Peyer's patch (tissue), 4 donors: ENCODE data around the gene PROX1. TPM values are rescaled to one million over a fixed set of nuclear protein-coding genes. Genes with fewer than 3 reads are reported as not detected.

Source experiments
- DNase-seq, 3 donors: peaks; one replicate each; pipeline ENCODE4 v3.0.0-alpha.2; 2017 to 2019
- H3K27ac ChIP-seq, 4 donors: fragments of 200-600 bp; sonication (generic); one replicate each; pipeline ENCODE4 v1.5.1; 2016 to 2019
- H3K27me3 ChIP-seq, 2 donors: fragments of 200-600 bp; sonication (generic); one replicate each; pipeline ENCODE4 v1.5.1; 2019
- H3K36me3 ChIP-seq, 3 donors: fragments of 200-600 bp; sonication (generic); one replicate each; pipeline ENCODE4 v1.5.1; 2016 to 2019
- H3K4me1 ChIP-seq, 4 donors: fragments of 200-600 bp; sonication (generic); one replicate each; pipeline ENCODE4 v1.5.1; 2016 to 2019
- H3K4me3 ChIP-seq, 4 donors: fragments of 200-600 bp; sonication (generic); 1 replicate in 3 of 4; 2 replicates in 1 of 4; pipeline ENCODE4 v1.5.1; 2016 to 2019; ENCODE audit warnings: mild to moderate bottlenecking in 1 of 4
- H3K9me3 ChIP-seq, 4 donors: fragments of 200-600 bp; sonication (generic); one replicate each; pipeline ENCODE4 v1.5.1; 2016 to 2019; ENCODE audit warnings: mild to moderate bottlenecking in 1 of 4
- CTCF ChIP-seq, 6 experiments: fragments of 450-650 bp in 4 of 6; fragments of 200-600 bp in 2 of 6; sonication (generic) in 1 of 6; IDR thresholded peaks; one replicate each; pipeline ENCODE4 v1.5.1; 2017 to 2019; ENCODE audit warnings: antibody characterized with exemption in 6 of 6, mild to moderate bottlenecking in 3 of 6, moderate library complexity in 1 of 6
- POLR2A ChIP-seq, 2 donors: fragments of 450-650 bp; IDR thresholded peaks; one replicate each; pipeline ENCODE4 v1.5.1; 2017; ENCODE audit warnings: antibody characterized with exemption in 2 of 2, mild to moderate bottlenecking in 2 of 2, moderate library complexity in 2 of 2
- total RNA-seq, 4 donors: library from RNA; depleted of rRNA; stranded (reverse); fragments of >200 nt; gene quantifications; one replicate each; pipeline ENCODE4 v1.1.0, GENCODE V29; 2016

Gene PROX1
- total RNA-seq, 4 donors from 2014 or later: 7.4 to 26.4 (median 13.7) TPM

- Histone ChIP-seq H3K4me3 (no peak overlapping the region), H3K9me3 (no peaks in the 10 kb centered on the region), H3K4me1 (no peaks in the 10 kb centered on the region), H3K27ac (no peak overlapping the region), H3K27me3 (no peaks in the 10 kb centered on the region), H3K36me3 (no peaks in the 10 kb centered on the region)
- no peak for TF ChIP-seq CTCF (IDR thresholded peaks at IDR 0.05)
- no peak for TF ChIP-seq POLR2A (IDR thresholded peaks at IDR 0.05)
- DNase-seq: no peak
Observed at GRCh38 chr1:214008791-214009422, 21.1 kb downstream of the PROX1 start.

GRCh38 chr1:214009423-214010196, 21.8 kb downstream of the PROX1 start:
- no peak overlapping the region for H3K27ac ChIP-seq
- no peaks in the 10 kb centered on the region for H3K27me3 ChIP-seq
- no peak for DNase-seq
- no peaks in the 10 kb centered on the region for H3K9me3 ChIP-seq
- TF ChIP-seq POLR2A (IDR thresholded peaks at IDR 0.05) (no peak), CTCF (IDR thresholded peaks at IDR 0.05) (no peak)
- H3K4me1 ChIP-seq: no peaks in the 10 kb centered on the region
- no peaks in the 10 kb centered on the region for H3K36me3 ChIP-seq
- no peak overlapping the region for H3K4me3 ChIP-seq

GRCh38 chr1:214010197-214010573, 22.4 kb downstream of the PROX1 start:
- Histone ChIP-seq H3K36me3 (no peaks in the 10 kb centered on the region), H3K27ac (no peak overlapping the region), H3K27me3 (no peaks in the 10 kb centered on the region), H3K4me1 (no peaks in the 10 kb centered on the region), H3K4me3 (no peak overlapping the region), H3K9me3 (no peaks in the 10 kb centered on the region)
- DNase-seq: no peak
- TF ChIP-seq CTCF (IDR thresholded peaks at IDR 0.05) (no peak), POLR2A (IDR thresholded peaks at IDR 0.05) (no peak)

- Histone ChIP-seq H3K4me3 (no peak overlapping the region), H3K36me3 (no peaks in the 10 kb centered on the region), H3K27ac (no peak overlapping the region), H3K9me3 (no peaks in the 10 kb centered on the region), H3K4me1 (no peaks in the 10 kb centered on the region), H3K27me3 (no peaks in the 10 kb centered on the region)
- no peak for DNase-seq
- TF ChIP-seq POLR2A (IDR thresholded peaks at IDR 0.05): no peak
- TF ChIP-seq CTCF (IDR thresholded peaks at IDR 0.05): no peak
Observed at GRCh38 chr1:214010717-214011116, 22.9 kb downstream of the PROX1 start.

GRCh38 chr1:214012418-214012817, 24.6 kb downstream of the PROX1 start:
- no peak overlapping the region for H3K27ac ChIP-seq
- H3K4me3 ChIP-seq: no peak overlapping the region
- no peaks in the 10 kb centered on the region for H3K27me3 ChIP-seq
- no peaks in the 10 kb centered on the region for H3K9me3 ChIP-seq
- TF ChIP-seq POLR2A (IDR thresholded peaks at IDR 0.05) (no peak), CTCF (IDR thresholded peaks at IDR 0.05) (no peak)
- DNase-seq: no peak
- no peaks in the 10 kb centered on the region for H3K4me1 ChIP-seq
- H3K36me3 ChIP-seq: no peaks in the 10 kb centered on the region
